CD4-positive, alpha-beta T cell treated with Interleukin-15 for 4 hours (primary cell): ENCODE measurements around the gene ACTL6B.
"Not testable (repeated sequence)": the region's sequence is repeated elsewhere in the genome, so short reads cannot be mapped to it uniquely, and the experiment has no call there.

Experiments
- DNase-seq: peaks from one replicate; pipeline ENCODE4 v3.0.0-alpha.2; 2020; ENCODE audit warnings: low spot score

Gene ACTL6B

GRCh38 chr7:100655908-100656674, at the start of gene ACTL6B:
TSS of gene ACTL6B (minus strand) at chr7:100656448. CDS start at chr7:100656354, 94 bp downstream.
- DNase-seq: peak; percentile 44

GRCh38 chr7:100705320-100705752, 49.1 kb upstream of the ACTL6B start:
- DNase-seq: peak; percentile 70

- DNase-seq: not testable (repeated sequence)
Measured at GRCh38 chr7:100701089-100701488, 44.8 kb upstream of the ACTL6B start.

- no peak for DNase-seq
Measured at GRCh38 chr7:100699018-100699417, 42.8 kb upstream of the ACTL6B start.

- DNase-seq: no peak
Measured at GRCh38 chr7:100696123-100696521, 39.9 kb upstream of the ACTL6B start.

GRCh38 chr7:100694098-100694745, 38.0 kb upstream of the ACTL6B start, which contains the start of gene GIGYF1:
TSS of gene GIGYF1 (minus strand) at chr7:100694250. CDS start at chr7:100688238, 6,012 bp downstream.
- peak; percentile 59 for DNase-seq

- no peak for DNase-seq
Measured at GRCh38 chr7:100693312-100694097, 37.3 kb upstream of the ACTL6B start.

GRCh38 chr7:100692578-100692961, 36.3 kb upstream of the ACTL6B start:
- no peak for DNase-seq

GRCh38 chr7:100691676-100692577, 35.7 kb upstream of the ACTL6B start:
- DNase-seq: peak; percentile 82

- DNase-seq: no peak
Measured at GRCh38 chr7:100689230-100690135, 33.2 kb upstream of the ACTL6B start.

- DNase-seq: no peak
Measured at GRCh38 chr7:100688326-100688860, 32.1 kb upstream of the ACTL6B start.

GRCh38 chr7:100687751-100688300, 31.6 kb upstream of the ACTL6B start:
- DNase-seq: no peak

- no peak for DNase-seq
Measured at GRCh38 chr7:100687261-100687660, 31.0 kb upstream of the ACTL6B start.

- DNase-seq: no peak
Measured at GRCh38 chr7:100686822-100687211, 30.6 kb upstream of the ACTL6B start.

- DNase-seq: no peak
Measured at GRCh38 chr7:100686201-100686821, 30.1 kb upstream of the ACTL6B start.

GRCh38 chr7:100685631-100686145, 29.4 kb upstream of the ACTL6B start:
- no peak for DNase-seq

- DNase-seq: no peak
Measured at GRCh38 chr7:100685049-100685605, 28.9 kb upstream of the ACTL6B start.

GRCh38 chr7:100684534-100685042, 28.3 kb upstream of the ACTL6B start:
- DNase-seq: no peak
